HUES64 (cell line): Measurements from ENCODE around the gene MRFAP1.

ENCODE experiments used
- H3K27ac ChIP-seq: 2 replicates; pipeline ENCODE4 v1.7.0; 2013; ENCODE audit warnings: low read depth, low read length, inconsistent platforms
- H3K27me3 ChIP-seq: 2 replicates; pipeline ENCODE4 v1.6.1; 2013; ENCODE audit warnings: mild to moderate bottlenecking, low read length; ENCODE audit not compliant: insufficient read depth
- H3K36me3 ChIP-seq: 2 replicates; pipeline ENCODE4 v1.6.1; 2013; ENCODE audit warnings: mild to moderate bottlenecking, low read length; ENCODE audit not compliant: insufficient read depth
- H3K4me1 ChIP-seq: 2 replicates; pipeline ENCODE4 v1.6.1; 2013; ENCODE audit warnings: mild to moderate bottlenecking, low read length, moderate library complexity; ENCODE audit not compliant: insufficient read depth
- H3K4me3 ChIP-seq: 2 replicates; pipeline ENCODE4 v1.5.1; 2013; ENCODE audit warnings: mild to moderate bottlenecking, low read length, moderate library complexity
- H3K9ac ChIP-seq: 2 replicates; pipeline ENCODE4 v1.6.1; 2013; ENCODE audit warnings: mild to moderate bottlenecking, low read depth, low read length
- H3K9me3 ChIP-seq: 2 replicates; pipeline ENCODE4 v1.6.1; 2013; ENCODE audit warnings: low read depth, low read length; ENCODE audit not compliant: insufficient read depth
- WGBS: fragments of 150-250, 120-280 bp; methylation state at CpG from one replicate; pipeline ENCODE4 v1.1.7; 2013; ENCODE audit warnings: missing lambda C conversion rate; 5-methylcytosine and 5-hydroxymethylcytosine counted together

MRFAP1 gene

DNA sequence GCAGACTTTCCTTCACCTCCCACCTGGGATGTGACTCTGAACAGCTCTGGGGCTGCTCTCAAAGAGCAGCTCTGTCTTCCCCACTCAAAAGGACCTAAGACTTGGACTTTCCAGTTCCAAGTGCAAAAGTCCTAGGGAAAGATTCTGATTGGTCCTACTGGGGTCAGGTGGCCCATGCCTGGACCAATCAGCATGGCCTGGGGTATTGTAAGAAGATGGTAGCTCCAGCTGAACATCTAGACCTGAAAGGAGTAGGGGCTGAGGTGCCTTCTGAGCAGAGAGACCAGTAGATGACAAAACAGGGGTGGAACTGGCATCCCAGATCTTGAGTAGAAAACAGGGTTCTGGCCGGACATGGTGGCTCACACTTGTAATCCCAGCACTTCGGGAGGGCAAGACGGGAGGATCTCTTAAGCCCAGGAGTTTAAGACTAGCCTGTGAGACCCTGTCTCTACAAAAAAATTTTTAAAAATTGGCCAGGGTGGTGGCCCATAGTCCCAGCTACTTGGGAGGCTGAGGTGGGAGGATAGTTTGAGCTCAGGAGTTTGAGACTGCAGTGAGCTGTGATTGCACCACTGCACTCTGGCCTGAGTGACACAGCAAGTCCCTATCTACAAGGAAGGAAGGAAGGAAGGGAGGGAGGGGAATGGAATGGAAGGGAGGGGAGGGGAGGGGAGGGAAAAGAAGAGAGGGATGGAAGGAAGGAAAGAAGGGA, 27.4 kb upstream of the MRFAP1 start:
- no peak overlapping the region for H3K9ac ChIP-seq
- no peaks in the 10 kb centered on the region for H3K4me1 ChIP-seq
- 90% methylated on average over 3 of the region's 3 CpGs for WGBS
- no peak overlapping the region for H3K4me3 ChIP-seq
- H3K27me3 ChIP-seq = no peaks in the 10 kb centered on the region
- no peak overlapping the region for H3K27ac ChIP-seq
- no peaks in the 10 kb centered on the region for H3K9me3 ChIP-seq
- no peaks in the 10 kb centered on the region for H3K36me3 ChIP-seq

DNA sequence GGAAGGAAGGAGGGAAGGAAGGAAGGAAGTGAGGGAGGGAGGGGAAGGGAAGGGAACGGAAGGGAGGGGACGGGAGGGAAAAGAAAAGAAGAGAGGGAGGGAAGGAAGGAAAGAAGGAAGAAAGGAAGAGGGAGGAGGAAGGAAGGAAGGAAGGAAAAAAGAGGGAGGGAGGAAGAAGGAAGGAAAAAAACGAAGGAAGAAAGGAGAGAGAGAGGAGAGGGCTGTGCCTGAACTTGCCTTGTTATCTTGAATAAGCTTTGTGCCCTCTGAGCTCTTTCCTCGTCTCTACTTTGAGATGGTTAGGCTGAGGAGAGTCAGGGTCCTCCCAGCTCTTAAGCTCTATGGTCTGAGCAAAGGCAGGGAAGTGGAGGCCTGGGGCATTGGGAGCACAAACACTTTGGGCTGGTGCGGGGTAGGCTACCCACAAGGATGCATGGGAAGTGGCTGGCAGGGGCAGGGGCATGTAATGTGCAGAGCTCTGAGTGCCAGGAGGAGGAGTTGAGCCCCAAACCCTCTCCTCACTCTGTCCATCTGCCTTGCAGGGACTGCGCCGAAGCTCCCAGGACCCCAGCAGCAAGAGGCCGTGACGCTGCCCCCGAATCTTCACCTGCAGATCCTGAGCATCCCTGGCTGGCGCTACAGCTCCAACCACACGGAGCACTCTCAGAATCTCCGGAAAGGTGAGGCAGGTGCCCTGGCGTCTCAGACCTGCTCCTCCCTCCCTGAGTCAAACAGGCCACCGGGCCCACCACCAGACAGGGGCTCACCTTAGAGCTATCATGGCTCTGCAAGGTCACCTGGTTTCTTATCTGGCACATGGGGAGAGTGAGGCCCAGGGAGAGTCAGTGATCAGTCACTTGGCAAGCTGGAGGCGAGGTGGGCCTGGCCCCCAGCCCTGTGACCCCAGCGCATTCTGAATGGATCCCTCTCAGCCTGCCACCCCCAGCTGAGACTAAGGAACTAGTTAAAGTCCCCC, 26.5 kb upstream of the MRFAP1 start:
- whole genome bisulfite sequencing = 88% methylated on average over 17 of the region's 17 CpGs
- H3K4me1 ChIP-seq = no peaks in the 10 kb centered on the region
- H3K4me3 ChIP-seq = no peak overlapping the region
- no peaks in the 10 kb centered on the region for H3K27me3 ChIP-seq
- H3K27ac ChIP-seq = no peak overlapping the region
- H3K9ac ChIP-seq = no peak overlapping the region
- H3K9me3 ChIP-seq = no peaks in the 10 kb centered on the region
- no peaks in the 10 kb centered on the region for H3K36me3 ChIP-seq

DNA sequence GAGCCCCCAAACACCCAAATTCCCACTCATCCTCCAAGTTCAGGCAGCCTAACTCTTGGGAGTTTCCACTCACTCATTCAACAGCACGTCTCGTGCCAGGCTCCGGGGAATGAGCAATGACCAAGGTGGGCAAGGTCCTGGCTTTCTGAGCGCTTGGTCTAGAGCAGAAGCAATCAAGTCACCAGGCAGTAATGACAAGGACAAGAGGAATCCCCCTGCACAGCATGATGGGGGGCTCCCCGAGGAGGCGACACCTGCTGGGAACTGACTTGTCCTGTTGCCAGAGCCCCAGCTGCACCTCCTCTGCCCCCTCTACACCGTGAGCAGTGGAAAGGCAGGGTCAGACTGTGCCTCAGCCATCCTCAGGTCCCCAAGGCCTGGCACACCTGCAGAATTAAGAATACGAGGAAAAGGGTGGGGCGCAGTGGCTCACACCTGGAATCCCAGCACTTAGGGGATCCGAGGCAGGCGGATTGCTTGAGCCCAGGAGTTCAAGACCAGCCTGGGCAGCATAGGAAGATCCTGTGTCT, 25.7 kb upstream of the MRFAP1 start:
- H3K27me3 ChIP-seq = no peaks in the 10 kb centered on the region
- no peaks in the 10 kb centered on the region for H3K9me3 ChIP-seq
- H3K9ac ChIP-seq = no peak overlapping the region
- no peak overlapping the region for H3K4me3 ChIP-seq
- H3K27ac ChIP-seq = no peak overlapping the region
- 93% methylated on average over 11 of the region's 11 CpGs for WGBS
- H3K4me1 ChIP-seq = no peaks in the 10 kb centered on the region
- no peaks in the 10 kb centered on the region for H3K36me3 ChIP-seq

DNA sequence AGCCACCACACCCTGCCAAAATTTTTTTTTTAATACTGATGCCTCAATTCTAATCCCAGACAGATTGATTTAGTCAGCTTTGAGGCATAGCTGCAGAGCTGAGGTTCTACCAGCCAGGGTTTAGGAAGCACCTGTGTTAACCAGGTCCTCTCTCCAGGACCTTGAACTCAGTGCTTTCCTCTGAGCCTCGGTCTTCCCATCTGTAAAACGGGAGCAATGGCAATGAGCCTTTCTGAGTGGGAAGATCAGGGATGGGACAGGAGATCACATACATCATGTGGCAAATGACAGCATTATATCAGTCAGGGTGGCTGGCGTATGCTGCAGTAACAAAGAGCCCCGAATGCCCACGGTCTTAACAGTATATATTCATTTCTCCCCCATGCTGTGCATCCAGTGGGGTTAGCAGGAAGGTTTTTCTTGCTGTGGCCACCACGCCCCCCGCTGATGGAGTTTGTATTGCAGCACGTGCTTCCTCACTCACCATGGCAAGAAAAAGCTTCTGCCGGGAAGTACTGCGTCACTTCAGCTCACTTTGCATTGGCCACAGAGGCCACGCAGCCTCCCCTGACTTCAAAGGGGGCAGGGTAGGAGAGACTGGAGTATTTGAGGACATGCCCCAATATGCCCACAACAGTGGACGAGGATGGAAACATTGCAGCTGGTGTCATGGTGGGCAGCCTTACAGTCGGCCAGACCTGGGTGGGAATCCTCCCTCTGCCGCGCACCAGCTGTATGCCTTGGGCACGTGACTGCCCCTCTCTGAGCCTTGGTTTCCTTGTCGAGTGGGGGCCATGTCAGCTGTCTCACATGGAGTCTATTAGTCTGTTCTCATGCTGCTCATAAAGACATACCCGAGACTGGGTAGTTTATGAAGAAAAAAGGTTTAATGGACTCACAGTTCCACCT, 24.1 kb upstream of the MRFAP1 start:
- 95% methylated on average over 18 of the region's 18 CpGs for WGBS
- no peak overlapping the region for H3K4me3 ChIP-seq
- no peaks in the 10 kb centered on the region for H3K9me3 ChIP-seq

DNA sequence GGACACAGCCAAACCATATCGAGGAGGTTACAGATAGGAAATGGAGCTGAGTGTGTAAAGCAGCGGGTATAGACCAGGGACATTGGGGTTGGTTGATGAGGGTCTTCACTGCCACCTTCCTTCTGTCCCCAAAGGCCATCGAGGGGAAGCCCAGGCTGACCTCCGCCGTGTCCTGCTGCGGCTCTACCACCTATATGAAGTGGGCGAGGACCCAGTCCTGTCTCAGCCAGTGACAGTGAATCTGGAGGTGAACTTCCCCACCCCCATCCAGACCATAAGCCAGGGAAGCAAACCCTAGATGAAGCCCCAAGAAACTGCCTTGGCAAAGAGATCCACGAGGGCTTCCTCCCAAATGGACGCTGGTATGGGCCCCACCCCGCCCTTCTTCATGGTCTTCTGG, 23.2 kb upstream of the MRFAP1 start:
- no peak overlapping the region for H3K27ac ChIP-seq
- H3K4me3 ChIP-seq = no peak overlapping the region
- H3K36me3 ChIP-seq = no peaks in the 10 kb centered on the region
- 97% methylated on average over 10 of the region's 10 CpGs for WGBS
- H3K9ac ChIP-seq = no peak overlapping the region
- H3K27me3 ChIP-seq = no peaks in the 10 kb centered on the region
- H3K9me3 ChIP-seq = no peaks in the 10 kb centered on the region
- H3K4me1 ChIP-seq = no peaks in the 10 kb centered on the region

More for the DNA sequence above, 24.1 kb upstream of the MRFAP1 start:
- H3K27me3 ChIP-seq = no peaks in the 10 kb centered on the region
- no peak overlapping the region for H3K27ac ChIP-seq
- no peaks in the 10 kb centered on the region for H3K36me3 ChIP-seq
- H3K4me1 ChIP-seq = no peaks in the 10 kb centered on the region
- no peak overlapping the region for H3K9ac ChIP-seq

DNA sequence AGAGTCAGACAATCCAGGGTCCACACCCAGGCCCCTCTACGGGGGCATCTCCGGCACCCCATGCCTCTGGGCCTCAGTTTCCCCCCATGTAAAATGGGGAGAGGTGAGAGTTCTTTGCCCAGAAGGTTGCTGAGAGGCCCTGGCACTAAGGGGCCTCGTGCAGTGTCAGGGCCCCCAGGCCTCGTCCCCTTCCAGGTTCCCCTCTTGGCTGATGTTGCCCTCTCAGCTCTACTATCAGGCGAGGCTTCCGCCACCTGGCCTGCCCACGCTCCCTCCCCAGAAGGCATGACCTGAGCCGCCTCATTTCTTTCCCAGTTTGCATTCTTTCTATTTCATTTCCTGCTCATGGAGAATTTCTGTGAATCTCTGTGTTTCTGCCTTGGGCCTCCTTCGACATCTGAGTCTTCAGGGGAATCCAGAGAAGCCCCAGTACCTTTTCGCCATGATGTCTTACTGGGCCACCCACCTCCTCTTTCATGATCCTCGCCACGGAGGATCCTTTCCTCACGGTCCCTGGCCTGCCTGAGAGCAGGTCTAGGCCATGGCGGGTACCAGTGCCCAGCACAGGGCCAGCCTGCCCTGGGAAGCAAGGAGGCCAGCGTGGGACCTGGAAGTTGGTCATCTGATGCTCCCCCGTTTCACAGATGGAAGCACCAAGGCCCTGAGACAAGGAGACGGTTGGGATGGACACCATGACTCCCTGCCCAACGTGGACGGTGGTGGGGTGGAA, 21.9 kb upstream of the MRFAP1 start:
- Histone ChIP-seq H3K27ac (no peak overlapping the region), H3K9ac (no peak overlapping the region), H3K27me3 (no peaks in the 10 kb centered on the region), H3K9me3 (no peaks in the 10 kb centered on the region), H3K4me1 (no peaks in the 10 kb centered on the region), H3K36me3 (no peaks in the 10 kb centered on the region), H3K4me3 (no peak overlapping the region)
- WGBS = 90% methylated on average over 19 of the region's 19 CpGs

DNA sequence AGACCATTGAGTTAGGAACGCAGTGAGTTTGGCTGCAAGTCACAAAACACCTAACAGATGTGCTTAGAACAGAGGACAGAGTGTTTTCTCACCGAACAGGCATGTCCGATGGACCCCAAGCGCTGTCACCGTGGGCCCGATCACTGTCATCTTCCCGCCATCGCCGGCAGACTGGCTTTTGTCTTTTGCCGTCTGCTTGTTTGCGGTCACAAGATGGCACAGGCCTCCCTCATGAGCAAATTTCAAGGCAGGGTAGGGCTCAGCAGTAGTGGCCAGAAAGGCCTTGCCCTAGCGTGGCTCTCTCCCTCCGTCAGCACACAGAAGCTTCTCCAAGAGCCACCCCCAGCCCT, 21.4 kb upstream of the MRFAP1 start:
- 96% methylated on average over 13 of the region's 13 CpGs for WGBS
- no peaks in the 10 kb centered on the region for H3K27me3 ChIP-seq

DNA sequence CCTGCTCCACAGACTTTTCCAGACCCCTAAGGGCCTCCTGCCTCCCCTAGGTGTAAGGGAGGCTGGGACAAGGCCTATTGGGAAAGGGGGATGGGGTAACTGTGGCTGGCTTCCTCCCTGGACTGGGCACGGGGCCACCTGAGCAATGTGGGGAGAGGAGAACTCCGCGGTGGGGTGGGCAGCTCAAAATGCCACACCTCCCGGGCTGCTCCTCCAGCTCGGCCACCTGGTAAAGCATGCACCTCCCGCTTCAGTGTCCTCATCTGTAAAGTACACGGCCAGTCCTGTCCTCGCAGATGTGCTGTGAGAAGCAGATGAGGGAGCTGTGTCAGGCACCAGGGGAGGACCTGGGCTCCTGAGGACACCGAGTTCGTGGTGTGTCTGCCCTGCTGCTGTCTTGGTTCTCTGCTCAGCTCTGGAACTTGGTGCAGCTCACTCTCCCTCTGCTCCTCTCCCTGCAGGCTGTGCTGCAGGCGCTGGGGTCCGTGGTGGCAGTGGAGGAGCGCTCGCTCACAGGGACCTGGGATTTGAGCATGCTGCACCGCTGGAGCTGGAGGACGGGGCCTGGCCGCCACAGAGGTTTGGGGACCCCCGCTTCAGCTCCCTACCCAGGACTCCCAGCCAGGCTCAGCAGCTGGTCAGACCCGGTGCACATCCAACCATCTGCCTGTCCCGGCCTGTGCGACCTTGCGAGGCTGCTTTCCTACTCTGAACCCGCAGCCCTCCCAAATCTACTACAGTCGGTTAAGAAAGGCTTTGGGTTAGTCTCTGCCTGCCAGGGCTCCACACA, 20.8 kb upstream of the MRFAP1 start:
- 95% methylated on average over 24 of the region's 24 CpGs for WGBS
- H3K4me1 ChIP-seq = no peaks in the 10 kb centered on the region
- H3K27ac ChIP-seq = no peak overlapping the region
- no peaks in the 10 kb centered on the region for H3K36me3 ChIP-seq
- H3K27me3 ChIP-seq = no peaks in the 10 kb centered on the region
- H3K9me3 ChIP-seq = no peaks in the 10 kb centered on the region
- no peak overlapping the region for H3K4me3 ChIP-seq
- H3K9ac ChIP-seq = no peak overlapping the region

More for the DNA sequence above, 21.4 kb upstream of the MRFAP1 start:
- Histone ChIP-seq H3K4me1 (no peaks in the 10 kb centered on the region), H3K9me3 (no peaks in the 10 kb centered on the region), H3K9ac (no peak overlapping the region), H3K27ac (no peak overlapping the region), H3K4me3 (no peak overlapping the region), H3K36me3 (no peaks in the 10 kb centered on the region)

DNA sequence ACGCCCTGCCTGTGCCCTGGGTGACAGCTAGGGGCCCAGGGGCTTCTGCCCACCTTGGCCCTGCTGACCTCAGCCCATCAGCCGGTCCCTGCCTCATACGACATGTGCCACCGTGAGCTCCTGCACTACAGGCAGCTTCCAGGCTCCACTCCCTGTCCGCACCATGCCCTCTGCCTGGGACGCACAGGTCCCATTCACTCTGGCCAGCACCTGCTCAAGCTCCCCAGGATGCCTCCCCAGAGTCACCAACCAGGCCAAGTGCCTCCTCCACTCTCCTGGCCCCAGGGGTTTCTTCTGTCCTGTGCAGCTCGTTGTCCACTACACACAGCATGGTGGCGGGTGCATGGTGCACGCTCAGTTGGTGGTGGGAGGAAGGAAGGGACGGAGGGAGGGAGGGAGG, 20.2 kb upstream of the MRFAP1 start:
- no peak overlapping the region for H3K27ac ChIP-seq
- H3K4me1 ChIP-seq = no peaks in the 10 kb centered on the region
- H3K9me3 ChIP-seq = no peaks in the 10 kb centered on the region
- H3K9ac ChIP-seq = no peak overlapping the region
- 94% methylated on average over 10 of the region's 10 CpGs for WGBS
- H3K36me3 ChIP-seq = no peaks in the 10 kb centered on the region
- no peaks in the 10 kb centered on the region for H3K27me3 ChIP-seq
- H3K4me3 ChIP-seq = no peak overlapping the region
